HTR-8/SVneo (cell line): ENCODE data around the gene RSPH3.
"Not testable (repeated sequence)": the region's sequence is repeated elsewhere in the genome, so short reads cannot be mapped to it uniquely, and the experiment has no call there.

Experiments
- DNase-seq: peaks from one replicate; pipeline ENCODE4 v3.0.0; 2011; ENCODE audit warnings: low spot score, mixed read lengths; ENCODE audit not compliant: insufficient read length
- FAIRE-seq: peaks from 2 replicates; lab custom pipeline; 2011; peaks lifted over from hg19 to GRCh38; lab: Jason Lieb, UNC

Gene RSPH3

GRCh38 chr6:158999666-159000403, at the start of gene RSPH3:
TSS of gene RSPH3 (minus strand) at chr6:159000202. CDS start at chr6:158999550, 652 bp downstream.
- FAIRE-seq: peak; percentile 57
- peak; percentile 94 for DNase-seq

GRCh38 chr6:159047891-159048685, 48.1 kb upstream of the RSPH3 start:
- FAIRE-seq: no peak

GRCh38 chr6:159045801-159046200, 45.8 kb upstream of the RSPH3 start:
- DNase-seq (no peak), FAIRE-seq (no peak)

More at GRCh38 chr6:159047891-159048685, 48.1 kb upstream of the RSPH3 start:
- no peak for DNase-seq

GRCh38 chr6:159044899-159045727, 45.1 kb upstream of the RSPH3 start, which contains the start of gene TAGAP:
TSS of gene TAGAP (minus strand) at chr6:159044991. CDS start at chr6:159044146, 845 bp downstream.
- FAIRE-seq (no peak), DNase-seq (no peak)

GRCh38 chr6:159043947-159044346, 43.9 kb upstream of the RSPH3 start:
- DNase-seq (no peak), FAIRE-seq (no peak)

GRCh38 chr6:159043251-159043650, 43.2 kb upstream of the RSPH3 start:
- DNase-seq (no peak), FAIRE-seq (no peak)

GRCh38 chr6:159042826-159043181, 42.8 kb upstream of the RSPH3 start:
- FAIRE-seq (no peak), DNase-seq (no peak)

- FAIRE-seq (no peak), DNase-seq (peak; percentile 55)
Measured at GRCh38 chr6:159042003-159042825, 42.2 kb upstream of the RSPH3 start.

- no peak for FAIRE-seq
- DNase-seq: no peak
Measured at GRCh38 chr6:159041181-159041580, 41.2 kb upstream of the RSPH3 start.

- FAIRE-seq: no peak
Measured at GRCh38 chr6:159039885-159040258, 39.9 kb upstream of the RSPH3 start.

GRCh38 chr6:159038914-159039884, 39.2 kb upstream of the RSPH3 start:
- DNase-seq: no peak
- no peak for FAIRE-seq

More at GRCh38 chr6:159039885-159040258, 39.9 kb upstream of the RSPH3 start:
- no peak for DNase-seq

GRCh38 chr6:159038318-159038717, 38.3 kb upstream of the RSPH3 start:
- DNase-seq, FAIRE-seq: not testable (repeated sequence)

- FAIRE-seq: no peak
- DNase-seq: no peak
Measured at GRCh38 chr6:159037756-159038290, 37.8 kb upstream of the RSPH3 start.

GRCh38 chr6:159036673-159037072, 36.7 kb upstream of the RSPH3 start:
- DNase-seq: no peak

GRCh38 chr6:159035891-159036290, 35.9 kb upstream of the RSPH3 start:
- DNase-seq (no peak), FAIRE-seq (no peak)

More at GRCh38 chr6:159036673-159037072, 36.7 kb upstream of the RSPH3 start:
- no peak for FAIRE-seq

- DNase-seq (no peak), FAIRE-seq (no peak)
Measured at GRCh38 chr6:159033160-159034049, 33.4 kb upstream of the RSPH3 start.

- DNase-seq (no peak), FAIRE-seq (no peak)
Measured at GRCh38 chr6:159031846-159032245, 31.8 kb upstream of the RSPH3 start.
